NCI-H187 treated with DMSO at 0.1 percent for 48 hours (cell line): ENCODE results near the gene FANCC.
"Not testable (repeated sequence)": the region's sequence is repeated elsewhere in the genome, so short reads cannot be mapped to it uniquely, and the experiment has no call there.

ENCODE experiments used
- DNase-seq: peaks from one replicate; lab custom pipeline; 2025; lab: John Stamatoyannopoulos, UW

The FANCC gene

GRCh38 chr9:95229230-95229915 is 88.1 kb downstream of the FANCC start:
- DNase-seq = no peak

- no peak for DNase-seq
Observed at GRCh38 chr9:95226921-95227320, 90.6 kb downstream of the FANCC start.

GRCh38 chr9:95225726-95226106 is 91.8 kb downstream of the FANCC start:
- DNase-seq = no peak

- DNase-seq = no peak
Observed at GRCh38 chr9:95225076-95225725, 92.3 kb downstream of the FANCC start.

- no peak for DNase-seq
Observed at GRCh38 chr9:95224376-95225019, 93.0 kb downstream of the FANCC start.

GRCh38 chr9:95220352-95220751 is 97.2 kb downstream of the FANCC start:
- not testable (repeated sequence) for DNase-seq

GRCh38 chr9:95218773-95219172 is 98.7 kb downstream of the FANCC start:
- DNase-seq = no peak

GRCh38 chr9:95217936-95218335 is 99.6 kb downstream of the FANCC start:
- no peak for DNase-seq

- DNase-seq = no peak
Observed at GRCh38 chr9:95215336-95215898, 102.1 kb downstream of the FANCC start.

- no peak for DNase-seq
Observed at GRCh38 chr9:95213117-95213516, 104.4 kb downstream of the FANCC start.

GRCh38 chr9:95211028-95211427 is 106.5 kb downstream of the FANCC start:
- DNase-seq = no peak

- no peak for DNase-seq
Observed at GRCh38 chr9:95207403-95207802, 110.1 kb downstream of the FANCC start.

- no peak for DNase-seq
Observed at GRCh38 chr9:95206143-95206542, 111.4 kb downstream of the FANCC start.

- DNase-seq = no peak
Observed at GRCh38 chr9:95204710-95205109, 112.8 kb downstream of the FANCC start.

- no peak for DNase-seq
Observed at GRCh38 chr9:95204310-95204709, 113.2 kb downstream of the FANCC start.

- not testable (repeated sequence) for DNase-seq
Observed at GRCh38 chr9:95203019-95203418, 114.5 kb downstream of the FANCC start.

- no peak for DNase-seq
Observed at GRCh38 chr9:95202076-95202681, 115.3 kb downstream of the FANCC start.

- DNase-seq = no peak
Observed at GRCh38 chr9:95201206-95201605, 116.3 kb downstream of the FANCC start.

GRCh38 chr9:95197692-95198271 is 119.7 kb downstream of the FANCC start:
- no peak for DNase-seq

GRCh38 chr9:95193480-95193879 is 124.0 kb downstream of the FANCC start:
- no peak for DNase-seq

GRCh38 chr9:95193067-95193466 is 124.4 kb downstream of the FANCC start:
- DNase-seq = no peak

GRCh38 chr9:95192631-95193030 is 124.9 kb downstream of the FANCC start:
- DNase-seq = no peak
